Stomach smooth muscle (tissue), 2 donors: ENCODE data around the gene PIP5K1B.

Experiments used
- H3K27ac ChIP-seq: one replicate; pipeline ENCODE4 v1.7.0; 2013; ENCODE audit warnings: mild to moderate bottlenecking, low read length, inconsistent platforms
- H3K27me3 ChIP-seq, 2 donors: one replicate each; pipeline ENCODE4 v1.7.0; 2013; ENCODE audit warnings: low read length in 2 of 2; ENCODE audit not compliant: insufficient read depth in 2 of 2, control insufficient read depth in 1 of 2
- H3K36me3 ChIP-seq, 2 donors: one replicate each; pipeline ENCODE4 v1.7.0; 2013; ENCODE audit warnings: low read length in 2 of 2; ENCODE audit not compliant: control insufficient read depth in 2 of 2, insufficient read depth in 2 of 2
- H3K4me1 ChIP-seq: one replicate; pipeline ENCODE4 v1.7.0; 2013; ENCODE audit warnings: low read length; ENCODE audit not compliant: control insufficient read depth, insufficient read depth
- H3K4me3 ChIP-seq, 2 donors: one replicate each; pipeline ENCODE4 v1.7.0; 2013; ENCODE audit warnings: low read length in 2 of 2
- H3K9ac ChIP-seq, 2 donors: one replicate each; pipeline ENCODE4 v1.7.0; 2013; ENCODE audit warnings: low read length in 2 of 2, mild to moderate bottlenecking in 1 of 2
- H3K9me3 ChIP-seq, 2 donors: one replicate each; pipeline ENCODE4 v1.7.0; 2013; ENCODE audit warnings: low read length in 2 of 2; ENCODE audit not compliant: control insufficient read depth in 2 of 2
- donor health status: healthy.
- donor health status: Pancreatic carcinoma.

PIP5K1B gene

GRCh38 chr9:68804911-68805889, 100.2 kb downstream of the PIP5K1B start:
- no peak overlapping the region for H3K4me3 ChIP-seq
- no peak overlapping the region for H3K9ac ChIP-seq
- H3K27me3 ChIP-seq, result no peaks in the 10 kb centered on the region
- no peaks in the 10 kb centered on the region for H3K36me3 ChIP-seq
- no peaks in the 10 kb centered on the region for H3K4me1 ChIP-seq
- H3K27ac ChIP-seq, result no peak overlapping the region
- H3K9me3 ChIP-seq, result no peaks in the 10 kb centered on the region

GRCh38 chr9:68805890-68806517, 101.0 kb downstream of the PIP5K1B start:
- H3K27ac ChIP-seq, result no peak overlapping the region
- no peaks in the 10 kb centered on the region for H3K9me3 ChIP-seq
- H3K4me1 ChIP-seq, result no peaks in the 10 kb centered on the region
- H3K36me3 ChIP-seq, result no peaks in the 10 kb centered on the region
- H3K9ac ChIP-seq, result no peak overlapping the region
- no peak overlapping the region for H3K4me3 ChIP-seq
- no peaks in the 10 kb centered on the region for H3K27me3 ChIP-seq

- no peak overlapping the region for H3K9ac ChIP-seq
- H3K36me3 ChIP-seq, result no peaks in the 10 kb centered on the region
- no peak overlapping the region for H3K4me3 ChIP-seq
- no peaks in the 10 kb centered on the region for H3K9me3 ChIP-seq
- no peaks in the 10 kb centered on the region for H3K27me3 ChIP-seq
- H3K4me1 ChIP-seq, result no peaks in the 10 kb centered on the region
- H3K27ac ChIP-seq, result no peak overlapping the region
These were observed 103.4 kb downstream of the PIP5K1B start for GRCh38 chr9:68808338-68808890.

- Histone ChIP-seq H3K4me3 (no peak overlapping the region), H3K27me3 (no peaks in the 10 kb centered on the region), H3K9ac (no peak overlapping the region), H3K36me3 (no peaks in the 10 kb centered on the region), H3K4me1 (no peaks in the 10 kb centered on the region), H3K9me3 (no peaks in the 10 kb centered on the region), H3K27ac (no peak overlapping the region)
These were observed 112.2 kb downstream of the PIP5K1B start for GRCh38 chr9:68817079-68817875.

- Histone ChIP-seq H3K27ac (no peak overlapping the region), H3K4me3 (no peak overlapping the region), H3K9ac (no peak overlapping the region), H3K27me3 (no peaks in the 10 kb centered on the region), H3K9me3 (no peaks in the 10 kb centered on the region), H3K36me3 (no peaks in the 10 kb centered on the region), H3K4me1 (no peaks in the 10 kb centered on the region)
These were observed 114.0 kb downstream of the PIP5K1B start for GRCh38 chr9:68819065-68819464.

- Histone ChIP-seq H3K27ac (no peak overlapping the region), H3K4me3 (no peak overlapping the region), H3K4me1 (no peaks in the 10 kb centered on the region), H3K36me3 (no peaks in the 10 kb centered on the region), H3K9me3 (no peaks in the 10 kb centered on the region), H3K27me3 (no peaks in the 10 kb centered on the region), H3K9ac (no peak overlapping the region)
These were observed 116.9 kb downstream of the PIP5K1B start for GRCh38 chr9:68821911-68822310.

GRCh38 chr9:68822596-68823165, 117.6 kb downstream of the PIP5K1B start:
- H3K27ac ChIP-seq, result no peak overlapping the region
- H3K4me3 ChIP-seq, result no peak overlapping the region
- no peak overlapping the region for H3K9ac ChIP-seq
- no peaks in the 10 kb centered on the region for H3K36me3 ChIP-seq
- no peaks in the 10 kb centered on the region for H3K27me3 ChIP-seq
- no peaks in the 10 kb centered on the region for H3K4me1 ChIP-seq
- H3K9me3 ChIP-seq, result no peaks in the 10 kb centered on the region

GRCh38 chr9:68825762-68826472, 120.9 kb downstream of the PIP5K1B start:
- no peaks in the 10 kb centered on the region for H3K27me3 ChIP-seq
- no peak overlapping the region for H3K9ac ChIP-seq
- no peak overlapping the region for H3K27ac ChIP-seq
- no peaks in the 10 kb centered on the region for H3K4me1 ChIP-seq
- no peaks in the 10 kb centered on the region for H3K9me3 ChIP-seq
- no peaks in the 10 kb centered on the region for H3K36me3 ChIP-seq
- H3K4me3 ChIP-seq, result no peak overlapping the region

GRCh38 chr9:68827837-68828744, 123.1 kb downstream of the PIP5K1B start:
- H3K27ac ChIP-seq, result no peak overlapping the region
- H3K36me3 ChIP-seq, result no peaks in the 10 kb centered on the region
- H3K27me3 ChIP-seq, result no peaks in the 10 kb centered on the region
- H3K9ac ChIP-seq, result no peak overlapping the region
- no peak overlapping the region for H3K4me3 ChIP-seq
- H3K4me1 ChIP-seq, result no peaks in the 10 kb centered on the region
- H3K9me3 ChIP-seq, result no peaks in the 10 kb centered on the region
